ENCODE data around the gene HEXIM2.

- TF ChIP-seq POLR2AphosphoS5 (IDR thresholded peaks at IDR 0.05; ENCODE audit: low read depth, low read length) (peak; percentile 100), POLR2A (IDR thresholded peaks at IDR 0.05; ENCODE audit: low read depth, low read length) (peak; percentile 100), SPI1 (IDR thresholded peaks at IDR 0.05; ENCODE audit: low read depth, low read length) (peak; percentile 36; the same call in 1 of the 2 replicates), TAF1 (IDR thresholded peaks at IDR 0.05; ENCODE audit: low read depth, low read length) (peak; percentile 98), POU2F2 (IDR thresholded peaks at IDR 0.05; ENCODE audit: low read depth, low read length) (peak; percentile 98), PAX5 (IDR thresholded peaks at IDR 0.05; ENCODE audit: insufficient read depth, low read length, severe bottlenecking) (peak; percentile 74)
Observed at GRCh38 chr17:45148183-45149036, 13.3 kb upstream of the HEXIM2 start, which contains the start of gene HEXIM1.
